Measurements from ENCODE around the gene KCNMA1.

The KCNMA1 gene

GRCh38 chr10:76839276-76839675, 798.3 kb downstream of the KCNMA1 start:
- WGBS, 2 experiments (ENCODE audit: insufficient coverage in 2 of 2): 80% methylated on average over 1 of the region's 3 CpGs; no CpG with 5 or more reads in 1 of the 2 experiments
- no peak overlapping the region for H3K4me3 ChIP-seq (ENCODE audit: extremely low read depth, insufficient read depth, low read length, poor library complexity, severe bottlenecking)

GRCh38 chr10:76830218-76830617, 807.4 kb downstream of the KCNMA1 start:
- H3K27ac ChIP-seq (ENCODE audit: low read depth, low read length, severe bottlenecking): no peak overlapping the region
- no peaks in the 10 kb centered on the region for H3K4me1 ChIP-seq (ENCODE audit: control insufficient read depth, insufficient read depth, low read length, poor library complexity, severe bottlenecking)
- no peak overlapping the region for H3K4me3 ChIP-seq (ENCODE audit: extremely low read depth, insufficient read depth, low read length, poor library complexity, severe bottlenecking)
- WGBS, 2 experiments (ENCODE audit: insufficient coverage in 2 of 2): 82 to 100% methylated on average over 1 of the region's 1 CpG
- no peaks in the 10 kb centered on the region for H3K36me3 ChIP-seq (ENCODE audit: control insufficient read depth, insufficient read depth, low read length)
- H3K9me3 ChIP-seq (ENCODE audit: control insufficient read depth, low read length): no peaks in the 10 kb centered on the region

More at GRCh38 chr10:76839276-76839675, 798.3 kb downstream of the KCNMA1 start:
- no peak overlapping the region for H3K27ac ChIP-seq (ENCODE audit: low read depth, low read length, severe bottlenecking)
- H3K4me1 ChIP-seq (ENCODE audit: control insufficient read depth, insufficient read depth, low read length, poor library complexity, severe bottlenecking): no peaks in the 10 kb centered on the region
- H3K9me3 ChIP-seq (ENCODE audit: control insufficient read depth, low read length): no peaks in the 10 kb centered on the region
- H3K36me3 ChIP-seq (ENCODE audit: control insufficient read depth, insufficient read depth, low read length): no peaks in the 10 kb centered on the region

- WGBS, 2 experiments (ENCODE audit: insufficient coverage in 2 of 2): 63% methylated on average over 1 of the region's 2 CpGs; no CpG with 5 or more reads in 1 of the 2 experiments
- Histone ChIP-seq H3K4me3 (ENCODE audit: extremely low read depth, insufficient read depth, low read length, poor library complexity, severe bottlenecking) (no peak overlapping the region), H3K9me3 (ENCODE audit: control insufficient read depth, low read length) (no peaks in the 10 kb centered on the region)
Observed at GRCh38 chr10:76829724-76830123, 807.9 kb downstream of the KCNMA1 start.

More at GRCh38 chr10:76829724-76830123, 807.9 kb downstream of the KCNMA1 start:
- Histone ChIP-seq H3K36me3 (ENCODE audit: control insufficient read depth, insufficient read depth, low read length) (no peaks in the 10 kb centered on the region), H3K4me1 (ENCODE audit: control insufficient read depth, insufficient read depth, low read length, poor library complexity, severe bottlenecking) (no peaks in the 10 kb centered on the region), H3K27ac (ENCODE audit: low read depth, low read length, severe bottlenecking) (no peak overlapping the region)

Data from mesodermal cell (in vitro differentiated cells).